Nephron (organoid): ENCODE results near the gene PLBD2.
A peak's percentile ranks its signal among the peaks of the same experiment; 100 is the strongest.

Experiments used
- H3K27ac Mint-ChIP-seq, 3 experiments: 2 replicates each; pipeline ENCODE4 v1.8.0; 2020; ENCODE audit warnings: mixed read lengths in 3 of 3, mild to moderate bottlenecking in 2 of 3, moderate library complexity in 1 of 3
- H3K27me3 Mint-ChIP-seq: 2 replicates; pipeline ENCODE4 v1.8.0; 2021; ENCODE audit warnings: low read depth, mild to moderate bottlenecking, moderate library complexity, mixed read lengths
- H3K36me3 Mint-ChIP-seq: 2 replicates; pipeline ENCODE4 v1.8.0; 2020; ENCODE audit warnings: low read depth, mixed read lengths
- H3K4me1 Mint-ChIP-seq: 2 replicates; pipeline ENCODE4 v1.8.0; 2020; ENCODE audit warnings: mixed read lengths
- H3K4me3 Mint-ChIP-seq, 3 experiments: 2 replicates each; pipeline ENCODE4 v1.8.0; 2020; ENCODE audit warnings: mild to moderate bottlenecking in 3 of 3, mixed read lengths in 3 of 3, moderate library complexity in 2 of 3
- H3K9me3 Mint-ChIP-seq: 2 replicates; pipeline ENCODE4 v1.8.0; 2020; ENCODE audit warnings: mixed read lengths
- TF ChIP-seq, protein P1 (sequence below), 3 experiments: fragments of 200-600 bp; sonication (generic); IDR thresholded peaks; one replicate each; pipeline ENCODE4 v1.5.0; 2021; ENCODE audit warnings: antibody characterized with exemption in 3 of 3; ENCODE audit not compliant: unreplicated experiment in 3 of 3

The PLBD2 gene

DNA sequence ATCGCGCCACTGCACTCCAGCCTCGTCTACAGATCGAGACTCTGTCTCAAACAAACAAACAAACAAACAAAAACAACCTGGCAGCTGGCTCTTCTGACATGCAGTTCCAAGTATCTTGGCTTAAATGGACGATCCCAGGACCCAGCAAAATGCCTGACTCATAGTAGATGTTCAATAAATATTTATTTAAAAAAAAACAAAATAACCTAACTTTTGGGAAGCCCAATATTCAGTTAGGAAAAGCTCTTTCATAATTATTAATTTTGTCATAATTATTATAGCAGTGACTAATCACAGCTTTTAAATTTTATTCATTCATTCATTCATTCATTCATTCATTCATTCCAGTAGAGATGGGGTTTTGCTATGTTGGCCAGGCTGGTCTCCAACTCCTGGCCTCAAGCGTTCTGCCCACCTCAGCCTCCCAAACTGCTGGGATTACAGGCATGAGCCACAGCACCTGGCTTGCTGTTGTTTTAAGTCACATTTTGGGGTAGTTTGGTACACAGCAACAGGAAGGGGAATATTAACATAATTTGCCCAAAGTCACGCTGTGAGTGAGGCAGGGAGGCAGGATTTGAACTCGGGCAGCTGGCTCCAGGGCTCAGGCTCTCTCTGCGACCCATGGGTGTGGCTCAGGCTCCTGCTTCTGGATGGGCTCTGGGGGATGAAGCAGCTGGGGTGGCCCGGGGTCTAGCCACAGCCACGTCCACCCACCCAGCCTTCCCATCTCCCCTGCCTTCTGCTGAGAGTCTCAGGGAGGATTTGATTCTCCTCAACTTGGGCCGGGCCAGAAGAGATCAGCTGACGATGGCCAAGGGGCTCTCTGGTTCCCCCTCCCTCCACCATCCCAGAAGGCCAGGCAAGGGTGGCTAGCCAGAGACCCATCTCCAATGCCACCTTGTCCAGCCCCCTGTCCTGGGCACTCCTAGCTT is 42.9 kb downstream of the PLBD2 start:
- Mint-ChIP-seq H3K4me1 (peaks cover 7% of the 10 kb centered on the region), H3K27ac (no peak overlapping the region), H3K27me3 (peaks cover 20% of the 10 kb centered on the region), H3K9me3 (no peaks in the 10 kb centered on the region), H3K36me3 (no peaks in the 10 kb centered on the region), H3K4me3 (no peak overlapping the region)
- TF ChIP-seq, protein P1, sequence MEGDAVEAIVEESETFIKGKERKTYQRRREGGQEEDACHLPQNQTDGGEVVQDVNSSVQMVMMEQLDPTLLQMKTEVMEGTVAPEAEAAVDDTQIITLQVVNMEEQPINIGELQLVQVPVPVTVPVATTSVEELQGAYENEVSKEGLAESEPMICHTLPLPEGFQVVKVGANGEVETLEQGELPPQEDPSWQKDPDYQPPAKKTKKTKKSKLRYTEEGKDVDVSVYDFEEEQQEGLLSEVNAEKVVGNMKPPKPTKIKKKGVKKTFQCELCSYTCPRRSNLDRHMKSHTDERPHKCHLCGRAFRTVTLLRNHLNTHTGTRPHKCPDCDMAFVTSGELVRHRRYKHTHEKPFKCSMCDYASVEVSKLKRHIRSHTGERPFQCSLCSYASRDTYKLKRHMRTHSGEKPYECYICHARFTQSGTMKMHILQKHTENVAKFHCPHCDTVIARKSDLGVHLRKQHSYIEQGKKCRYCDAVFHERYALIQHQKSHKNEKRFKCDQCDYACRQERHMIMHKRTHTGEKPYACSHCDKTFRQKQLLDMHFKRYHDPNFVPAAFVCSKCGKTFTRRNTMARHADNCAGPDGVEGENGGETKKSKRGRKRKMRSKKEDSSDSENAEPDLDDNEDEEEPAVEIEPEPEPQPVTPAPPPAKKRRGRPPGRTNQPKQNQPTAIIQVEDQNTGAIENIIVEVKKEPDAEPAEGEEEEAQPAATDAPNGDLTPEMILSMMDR (IDR thresholded peaks at IDR 0.05; ENCODE audit: unreplicated experiment in 3 of 3), result no peak

DNA sequence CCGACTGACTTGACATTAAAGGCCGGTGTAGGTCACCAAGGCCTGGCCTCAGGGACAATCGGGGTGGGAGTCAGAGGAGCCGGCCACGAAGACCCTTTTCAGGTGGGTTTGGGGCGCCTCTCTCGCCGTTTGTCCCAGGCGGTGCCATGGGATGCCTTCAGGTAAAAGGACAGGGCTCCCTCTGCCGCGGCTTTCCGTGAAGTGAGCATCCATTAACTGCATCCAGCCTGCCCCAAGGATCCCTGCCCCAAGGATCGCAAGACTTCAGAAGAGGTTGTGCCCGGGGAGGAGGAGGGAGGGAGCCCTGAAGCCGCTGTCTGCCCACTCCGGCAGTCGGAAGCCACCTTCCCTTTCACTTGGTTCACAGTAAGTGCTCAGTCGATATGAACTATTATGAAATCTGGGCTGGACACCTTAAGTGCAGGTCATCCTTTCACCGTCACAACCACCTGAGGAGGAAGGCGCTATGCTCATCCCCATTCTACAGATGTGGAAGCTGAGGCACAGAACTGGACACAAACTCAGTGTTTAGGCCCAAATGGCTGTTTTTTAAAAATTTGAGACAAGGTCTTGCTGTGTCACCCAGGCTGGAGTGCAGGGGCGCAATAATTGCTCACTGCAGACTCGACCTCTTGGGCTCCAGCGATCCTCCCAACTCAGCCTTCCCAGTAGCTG is 44.3 kb downstream of the PLBD2 start:
- Mint-ChIP-seq H3K36me3 (no peaks in the 10 kb centered on the region), H3K4me3 (no peak overlapping the region), H3K4me1 (peaks cover 7% of the 10 kb centered on the region), H3K27me3 (peaks cover 17% of the 10 kb centered on the region), H3K9me3 (no peaks in the 10 kb centered on the region), H3K27ac (no peak overlapping the region)
- TF ChIP-seq, protein P1 (IDR thresholded peaks at IDR 0.05; ENCODE audit: unreplicated experiment in 3 of 3), result no peak

GRCh38 chr12:113403435-113404415 is 45.3 kb downstream of the PLBD2 start, which contains the start of gene SDS:
Gene SDS (minus strand): TSS chr12:113403887. CDS start chr12:113399708, 4,179 bp downstream.
- Mint-ChIP-seq H3K36me3 (no peaks in the 10 kb centered on the region), H3K4me3 (no peak within 1 kb of the TSS), H3K9me3 (no peaks in the 10 kb centered on the region), H3K27me3 (peaks cover 24% of the 10 kb centered on the region), H3K4me1 (peaks cover 12% of the 10 kb centered on the region), H3K27ac (no peak within 1 kb of the TSS)
- TF ChIP-seq, protein P1 (IDR thresholded peaks at IDR 0.05; ENCODE audit: unreplicated experiment in 3 of 3), result no peak

DNA sequence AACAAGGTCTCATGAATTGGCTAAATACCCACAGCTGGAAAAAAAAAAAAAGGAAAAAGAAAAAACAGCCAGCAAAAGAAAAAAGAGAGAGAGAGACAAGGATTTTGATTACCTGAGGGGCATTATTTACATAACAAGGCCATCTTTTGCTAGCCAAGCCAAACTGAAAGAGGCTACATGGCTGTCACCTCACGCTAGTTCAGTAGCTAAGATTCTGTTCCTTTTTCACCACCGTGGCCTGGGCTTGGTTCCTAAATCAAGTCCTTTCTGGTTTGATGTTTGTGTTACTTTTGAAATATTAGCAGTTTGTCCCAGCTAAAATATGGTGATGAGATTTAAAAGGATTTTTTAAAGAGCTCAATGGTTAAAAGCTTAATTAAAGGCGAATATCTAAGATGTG is 47.3 kb downstream of the PLBD2 start:
- Mint-ChIP-seq H3K4me3 (no peak overlapping the region), H3K27ac (no peak overlapping the region), H3K9me3 (no peaks in the 10 kb centered on the region), H3K4me1 (peaks cover 12% of the 10 kb centered on the region), H3K27me3 (peaks cover 22% of the 10 kb centered on the region), H3K36me3 (no peaks in the 10 kb centered on the region)
- TF ChIP-seq, protein P1 (IDR thresholded peaks at IDR 0.05; ENCODE audit: unreplicated experiment in 3 of 3), result no peak

GRCh38 chr12:113407931-113408600 is 49.7 kb downstream of the PLBD2 start:
- peak overlapping the region in 2 of 3 experiments; percentile 16 to 57 for H3K27ac Mint-ChIP-seq
- TF ChIP-seq, protein P1 (IDR thresholded peaks at IDR 0.05; ENCODE audit: unreplicated experiment in 3 of 3), result no peak
- H3K4me1 Mint-ChIP-seq, result peaks cover 12% of the 10 kb centered on the region
- H3K4me3 Mint-ChIP-seq, result no peak overlapping the region
- H3K27me3 Mint-ChIP-seq, result peaks cover 28% of the 10 kb centered on the region
- H3K36me3 Mint-ChIP-seq, result no peaks in the 10 kb centered on the region
- H3K9me3 Mint-ChIP-seq, result no peaks in the 10 kb centered on the region
